ENCODE results near the gene LSM3. TPM values are rescaled to one million over a fixed set of nuclear protein-coding genes. Genes with fewer than 3 reads are reported as not detected.

The LSM3 gene
- total RNA-seq, 1 experiment from 2014 or later, result 27.5 TPM

GRCh38 chr3:14161282-14161681, 17.3 kb upstream of the LSM3 start:
- DNase-seq, result no peak
- peaks cover 74% of the 10 kb centered on the region for H3K36me3 ChIP-seq
- H3K27me3 ChIP-seq, result no peaks in the 10 kb centered on the region
- H3K4me1 ChIP-seq, result no peaks in the 10 kb centered on the region
- H3K4me3 ChIP-seq, result no peak overlapping the region
- no peak overlapping the region for H3K27ac ChIP-seq
- peaks cover 16% of the 10 kb centered on the region for H3K9me3 ChIP-seq (replicated peaks)

GRCh38 chr3:14162178-14162577, 16.4 kb upstream of the LSM3 start:
- Histone ChIP-seq H3K27me3 (no peaks in the 10 kb centered on the region), H3K27ac (no peak overlapping the region), H3K4me3 (no peak overlapping the region), H3K4me1 (no peaks in the 10 kb centered on the region), H3K36me3 (peaks cover 73% of the 10 kb centered on the region), H3K9me3 (replicated peaks) (peaks cover 16% of the 10 kb centered on the region)
- no peak for DNase-seq

GRCh38 chr3:14166877-14167603, 11.6 kb upstream of the LSM3 start:
- DNase-seq, result no peak
- Histone ChIP-seq H3K4me1 (no peaks in the 10 kb centered on the region), H3K4me3 (no peak overlapping the region), H3K9me3 (replicated peaks) (peaks cover 1% of the 10 kb centered on the region; the same call in 1 of the 2 replicates), H3K27ac (no peak overlapping the region), H3K27me3 (no peaks in the 10 kb centered on the region), H3K36me3 (peaks cover 60% of the 10 kb centered on the region)

GRCh38 chr3:14169435-14169834, 9.2 kb upstream of the LSM3 start:
- DNase-seq, result no peak
- no peak overlapping the region for H3K4me3 ChIP-seq
- no peaks in the 10 kb centered on the region for H3K27me3 ChIP-seq
- H3K9me3 ChIP-seq (replicated peaks), result no peaks in the 10 kb centered on the region
- H3K4me1 ChIP-seq, result no peaks in the 10 kb centered on the region
- peaks cover 42% of the 10 kb centered on the region for H3K36me3 ChIP-seq
- H3K27ac ChIP-seq, result no peak overlapping the region

GRCh38 chr3:14169871-14170270, 8.7 kb upstream of the LSM3 start:
- Histone ChIP-seq H3K4me1 (no peaks in the 10 kb centered on the region), H3K27ac (no peak overlapping the region), H3K36me3 (peaks cover 38% of the 10 kb centered on the region), H3K27me3 (no peaks in the 10 kb centered on the region), H3K9me3 (replicated peaks) (no peaks in the 10 kb centered on the region), H3K4me3 (no peak overlapping the region)
- DNase-seq, result no peak

DNA sequence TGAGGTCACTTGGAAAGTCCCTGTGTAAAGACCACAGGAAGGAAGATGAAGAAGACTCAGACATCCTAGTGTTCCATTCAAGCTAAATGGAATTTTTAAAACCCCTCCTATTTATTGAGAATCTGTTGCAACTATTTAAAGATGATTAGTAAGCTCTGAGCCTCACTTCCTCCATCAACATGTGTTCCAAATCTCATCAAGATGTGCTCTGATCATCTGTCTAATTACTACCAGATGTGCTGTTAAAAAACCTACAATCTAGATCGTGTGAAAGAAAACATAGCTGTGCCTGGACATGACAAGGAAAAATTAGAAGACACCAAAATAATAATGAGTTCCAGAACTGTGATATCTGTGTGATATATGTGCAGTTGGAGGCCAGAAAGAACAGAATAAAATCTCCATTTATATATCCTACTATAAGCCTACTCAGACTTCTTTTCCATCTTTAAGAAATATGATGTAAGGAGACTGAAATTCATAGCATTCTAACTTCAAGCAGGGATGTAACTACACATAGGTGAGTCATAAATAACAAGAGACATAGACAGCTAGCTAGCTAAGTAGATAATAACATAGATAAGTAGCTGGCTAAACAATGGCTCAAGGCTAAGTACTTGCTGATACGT, 8.0 kb upstream of the LSM3 start:
- Histone ChIP-seq H3K9me3 (replicated peaks) (no peaks in the 10 kb centered on the region), H3K36me3 (peaks cover 34% of the 10 kb centered on the region), H3K4me1 (no peaks in the 10 kb centered on the region), H3K27me3 (no peaks in the 10 kb centered on the region), H3K4me3 (no peak overlapping the region), H3K27ac (no peak overlapping the region)
- DNase-seq, result no peak

DNA sequence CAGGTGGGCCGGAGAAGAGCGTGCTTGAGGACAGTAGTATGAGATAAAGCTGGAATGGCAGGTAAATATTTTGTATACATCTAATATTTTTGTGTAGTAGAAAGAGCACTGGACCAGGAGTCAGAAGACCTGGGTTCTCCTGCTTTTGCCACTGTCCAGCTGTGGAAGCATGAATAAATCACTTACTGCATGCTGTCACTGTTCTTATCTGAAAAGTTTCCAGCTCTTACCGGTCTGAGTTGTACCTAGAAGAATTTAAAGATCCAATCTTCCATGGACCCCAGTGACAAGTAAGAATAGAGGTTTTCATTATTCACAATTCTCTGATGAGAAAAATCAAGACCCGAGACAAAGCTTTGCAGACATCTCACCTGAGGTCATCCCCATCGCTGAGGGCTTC, 6.1 kb upstream of the LSM3 start:
- Histone ChIP-seq H3K4me3 (no peak overlapping the region), H3K9me3 (replicated peaks) (no peaks in the 10 kb centered on the region), H3K36me3 (peaks cover 27% of the 10 kb centered on the region), H3K27ac (no peak overlapping the region), H3K27me3 (no peaks in the 10 kb centered on the region), H3K4me1 (no peaks in the 10 kb centered on the region)
- DNase-seq, result no peak

DNA sequence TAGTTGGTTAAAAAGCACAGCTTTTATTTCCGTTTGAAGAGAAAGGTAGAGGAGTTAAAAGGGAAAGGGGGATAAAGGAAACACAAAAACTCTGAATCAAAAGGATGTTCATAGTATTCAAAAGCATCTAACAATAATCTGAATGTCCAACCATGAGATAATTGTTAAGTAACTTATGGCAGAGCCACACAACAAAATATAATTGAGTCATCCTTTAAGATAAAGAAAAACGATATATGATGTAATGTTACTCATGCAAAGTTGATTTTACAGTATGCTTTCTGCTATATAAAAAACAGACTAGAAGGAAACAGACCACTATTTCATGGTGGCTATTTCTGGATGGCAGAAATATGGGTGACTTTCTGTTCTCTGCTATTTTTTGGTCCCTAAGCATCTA, 4.1 kb upstream of the LSM3 start:
- no peak for DNase-seq
- no peak overlapping the region for H3K27ac ChIP-seq
- no peaks in the 10 kb centered on the region for H3K9me3 ChIP-seq (replicated peaks)

GRCh38 chr3:14175383-14176037, 3.1 kb upstream of the LSM3 start:
- no peaks in the 10 kb centered on the region for H3K4me1 ChIP-seq
- H3K4me3 ChIP-seq, result no peak overlapping the region
- no peaks in the 10 kb centered on the region for H3K27me3 ChIP-seq
- peak; percentile 14 to 37 for DNase-seq
- H3K36me3 ChIP-seq, result peaks cover 17% of the 10 kb centered on the region
- no peaks in the 10 kb centered on the region for H3K9me3 ChIP-seq (replicated peaks)
- no peak overlapping the region for H3K27ac ChIP-seq

More for the DNA sequence above, 4.1 kb upstream of the LSM3 start:
- Histone ChIP-seq H3K27me3 (no peaks in the 10 kb centered on the region), H3K36me3 (peaks cover 19% of the 10 kb centered on the region), H3K4me3 (no peak overlapping the region), H3K4me1 (no peaks in the 10 kb centered on the region)

- no peak for DNase-seq
- Histone ChIP-seq H3K27me3 (no peaks in the 10 kb centered on the region), H3K4me3 (peak overlapping the region; percentile 69), H3K9me3 (replicated peaks) (no peaks in the 10 kb centered on the region), H3K27ac (peak overlapping the region; percentile 72), H3K36me3 (peaks cover 13% of the 10 kb centered on the region), H3K4me1 (no peaks in the 10 kb centered on the region)
Observed at GRCh38 chr3:14177580-14178246, 904 bp upstream of the LSM3 start.

DNA sequence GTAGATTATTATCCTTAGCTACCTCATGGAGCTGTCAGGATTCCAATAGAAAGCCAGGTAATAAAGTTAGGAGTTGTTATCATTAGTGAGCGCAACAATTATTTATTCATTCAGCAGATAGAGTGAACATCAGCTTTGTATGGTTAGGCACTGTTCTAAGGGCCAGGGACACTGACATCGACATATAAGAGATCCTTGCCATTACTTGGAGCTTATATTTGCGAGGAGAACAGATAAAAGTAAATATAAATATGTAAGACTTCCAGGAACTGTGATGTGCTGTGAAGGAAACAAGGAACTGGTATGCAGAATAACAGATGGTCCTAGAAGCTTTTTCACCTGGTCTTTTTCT, 473 bp downstream of the LSM3 start:
- Histone ChIP-seq H3K4me1 (no peaks in the 10 kb centered on the region), H3K27ac (peak overlapping the region; percentile 72), H3K27me3 (no peaks in the 10 kb centered on the region), H3K9me3 (replicated peaks) (no peaks in the 10 kb centered on the region), H3K36me3 (peaks cover 26% of the 10 kb centered on the region), H3K4me3 (peak overlapping the region; percentile 69)
- no peak for DNase-seq

- H3K9me3 ChIP-seq (replicated peaks), result no peaks in the 10 kb centered on the region
- no peaks in the 10 kb centered on the region for H3K4me1 ChIP-seq
- peak overlapping the region; percentile 69; the same call in 1 of the 2 replicates for H3K4me3 ChIP-seq
Observed at GRCh38 chr3:14179795-14180194, 1.2 kb downstream of the LSM3 start.

DNA sequence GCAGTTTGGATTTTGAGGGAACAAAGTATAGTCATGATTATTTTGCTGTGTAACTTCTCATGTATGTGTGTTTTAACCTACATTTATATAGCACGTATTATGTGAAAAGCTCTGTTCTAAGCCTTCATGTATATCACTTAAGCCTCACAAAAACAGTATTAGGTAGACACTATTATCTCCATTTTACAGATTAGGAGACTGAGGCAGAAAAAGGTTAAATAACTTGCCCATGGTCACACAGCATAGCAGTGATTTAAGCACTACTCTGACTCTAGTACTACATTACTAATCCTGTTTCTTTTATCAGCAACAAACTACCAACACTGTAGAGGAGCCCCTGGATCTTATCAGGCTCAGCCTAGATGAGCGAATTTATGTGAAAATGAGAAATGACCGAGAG, 2.6 kb downstream of the LSM3 start:
- no peak for DNase-seq
- H3K4me1 ChIP-seq, result no peaks in the 10 kb centered on the region
- no peaks in the 10 kb centered on the region for H3K27me3 ChIP-seq
- H3K27ac ChIP-seq, result no peak overlapping the region
- H3K4me3 ChIP-seq, result no peak overlapping the region
- no peaks in the 10 kb centered on the region for H3K9me3 ChIP-seq (replicated peaks)
- H3K36me3 ChIP-seq, result peaks cover 38% of the 10 kb centered on the region

More at GRCh38 chr3:14179795-14180194, 1.2 kb downstream of the LSM3 start:
- Histone ChIP-seq H3K27ac (no peak overlapping the region), H3K27me3 (no peaks in the 10 kb centered on the region), H3K36me3 (peaks cover 27% of the 10 kb centered on the region)
- DNase-seq, result no peak

GRCh38 chr3:14183015-14183577, 4.5 kb downstream of the LSM3 start:
- H3K4me1 ChIP-seq, result no peaks in the 10 kb centered on the region
- H3K36me3 ChIP-seq, result peaks cover 45% of the 10 kb centered on the region
- DNase-seq, result no peak
- H3K9me3 ChIP-seq (replicated peaks), result no peaks in the 10 kb centered on the region
- no peak overlapping the region for H3K4me3 ChIP-seq
- no peaks in the 10 kb centered on the region for H3K27me3 ChIP-seq
- no peak overlapping the region for H3K27ac ChIP-seq
